Neural crest cell (in vitro differentiated cells): Measurements from ENCODE around the gene NBPF3. TPM values are rescaled to one million over a fixed set of nuclear protein-coding genes. Genes with fewer than 3 reads are reported as not detected.
"Not testable (repeated sequence)": the region's sequence is repeated elsewhere in the genome, so short reads cannot be mapped to it uniquely, and the experiment has no call there.

ENCODE experiments used
- DNase-seq: peaks from one replicate; pipeline ENCODE4 v3.0.0; 2021; ENCODE audit warnings: low read depth, mixed read lengths, low spot score
- H3K27ac Mint-ChIP-seq: one replicate; pipeline ENCODE4 v1.8.0; 2021; ENCODE audit warnings: mild to moderate bottlenecking, mixed read lengths; ENCODE audit not compliant: unreplicated experiment
- H3K27me3 Mint-ChIP-seq: 2 replicates; pipeline ENCODE4 v1.8.0; 2021; ENCODE audit warnings: low read depth, mild to moderate bottlenecking, mixed read lengths
- H3K36me3 Mint-ChIP-seq: 2 replicates; pipeline ENCODE4 v1.8.0; 2021; ENCODE audit warnings: low read depth, mild to moderate bottlenecking, mixed read lengths
- H3K4me1 Mint-ChIP-seq: 2 replicates; pipeline ENCODE4 v1.8.0; 2021; ENCODE audit warnings: mixed read lengths
- H3K4me3 Mint-ChIP-seq: one replicate; pipeline ENCODE4 v1.8.0; 2021; ENCODE audit warnings: mild to moderate bottlenecking, mixed read lengths
- H3K9me3 Mint-ChIP-seq: 2 replicates; pipeline ENCODE4 v1.8.0; 2021; ENCODE audit warnings: mixed read lengths
- total RNA-seq: library from RNA; stranded (reverse); gene quantifications from 2 replicates; pipeline ENCODE4 v1.2.1, GENCODE V29; 2021
- TF ChIP-seq, protein P1 (sequence below): fragments of 200-600 bp; sonication (generic); conservative IDR thresholded peaks from 2 replicates; pipeline ENCODE4 v1.5.0; 2021; ENCODE audit warnings: antibody characterized with exemption, mild to moderate bottlenecking

Gene NBPF3
- total RNA-seq, 1 donor from 2014 or later, result 19.2 TPM

DNA sequence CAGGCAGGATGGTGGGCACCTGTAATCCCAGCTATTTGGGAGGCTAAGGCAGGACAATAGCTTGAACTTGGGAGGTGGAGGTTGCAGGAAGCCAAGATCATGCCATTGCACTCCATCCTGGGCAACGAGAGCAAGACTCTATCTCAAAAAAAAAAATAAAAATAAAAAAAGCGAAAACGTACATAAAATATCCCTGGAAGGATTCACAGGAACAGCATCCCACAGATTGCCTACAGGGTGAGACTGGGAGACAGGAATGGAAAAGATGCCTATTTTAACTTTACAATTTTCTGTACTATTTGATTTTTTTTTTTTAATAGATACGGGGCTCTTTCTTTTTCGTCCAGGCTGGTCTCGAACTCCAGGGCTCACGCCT lies 604 bp upstream of the NBPF3 start:
- H3K9me3 Mint-ChIP-seq, result no peaks in the 10 kb centered on the region
- H3K4me3 Mint-ChIP-seq, result peak overlapping the region; percentile 95
- peaks cover 8% of the 10 kb centered on the region for H3K27me3 Mint-ChIP-seq
- TF ChIP-seq, protein P1, sequence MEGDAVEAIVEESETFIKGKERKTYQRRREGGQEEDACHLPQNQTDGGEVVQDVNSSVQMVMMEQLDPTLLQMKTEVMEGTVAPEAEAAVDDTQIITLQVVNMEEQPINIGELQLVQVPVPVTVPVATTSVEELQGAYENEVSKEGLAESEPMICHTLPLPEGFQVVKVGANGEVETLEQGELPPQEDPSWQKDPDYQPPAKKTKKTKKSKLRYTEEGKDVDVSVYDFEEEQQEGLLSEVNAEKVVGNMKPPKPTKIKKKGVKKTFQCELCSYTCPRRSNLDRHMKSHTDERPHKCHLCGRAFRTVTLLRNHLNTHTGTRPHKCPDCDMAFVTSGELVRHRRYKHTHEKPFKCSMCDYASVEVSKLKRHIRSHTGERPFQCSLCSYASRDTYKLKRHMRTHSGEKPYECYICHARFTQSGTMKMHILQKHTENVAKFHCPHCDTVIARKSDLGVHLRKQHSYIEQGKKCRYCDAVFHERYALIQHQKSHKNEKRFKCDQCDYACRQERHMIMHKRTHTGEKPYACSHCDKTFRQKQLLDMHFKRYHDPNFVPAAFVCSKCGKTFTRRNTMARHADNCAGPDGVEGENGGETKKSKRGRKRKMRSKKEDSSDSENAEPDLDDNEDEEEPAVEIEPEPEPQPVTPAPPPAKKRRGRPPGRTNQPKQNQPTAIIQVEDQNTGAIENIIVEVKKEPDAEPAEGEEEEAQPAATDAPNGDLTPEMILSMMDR, result no peak
- peaks cover 13% of the 10 kb centered on the region for H3K4me1 Mint-ChIP-seq
- H3K27ac Mint-ChIP-seq, result peak overlapping the region; percentile 52
- no peaks in the 10 kb centered on the region for H3K36me3 Mint-ChIP-seq
- DNase-seq, result no peak

DNA sequence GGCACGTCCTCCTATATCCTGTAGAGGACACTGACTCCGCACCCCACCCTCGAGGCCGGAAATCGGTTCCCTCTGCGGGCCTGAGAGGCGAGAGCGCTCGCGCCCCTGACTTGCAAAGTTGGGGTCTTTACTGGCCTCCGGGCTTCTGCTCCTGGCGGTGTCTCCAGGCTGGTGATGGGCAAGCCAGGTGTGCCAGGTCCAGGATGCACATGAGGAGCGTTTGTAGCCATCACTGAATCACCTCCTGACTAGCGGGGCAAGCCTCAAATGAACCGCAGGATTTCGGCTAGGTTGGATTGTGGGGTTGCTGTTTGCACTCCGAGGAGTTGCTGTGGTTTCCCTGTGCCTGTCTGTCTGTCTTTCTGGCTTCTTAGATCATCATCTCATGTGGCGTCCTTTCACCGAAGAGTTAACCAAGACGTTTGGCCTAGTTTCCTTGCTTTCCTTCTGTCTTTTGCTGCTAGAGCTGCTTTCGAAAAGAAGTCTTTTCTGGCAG lies 741 bp downstream of the NBPF3 start:
- H3K9me3 Mint-ChIP-seq, H3K27me3 Mint-ChIP-seq, H3K36me3 Mint-ChIP-seq, H3K27ac Mint-ChIP-seq: not testable (repeated sequence)
- Mint-ChIP-seq H3K4me1 (peaks cover 13% of the 10 kb centered on the region), H3K4me3 (peak overlapping the region; percentile 95)
- DNase-seq, result peak; percentile 9

DNA sequence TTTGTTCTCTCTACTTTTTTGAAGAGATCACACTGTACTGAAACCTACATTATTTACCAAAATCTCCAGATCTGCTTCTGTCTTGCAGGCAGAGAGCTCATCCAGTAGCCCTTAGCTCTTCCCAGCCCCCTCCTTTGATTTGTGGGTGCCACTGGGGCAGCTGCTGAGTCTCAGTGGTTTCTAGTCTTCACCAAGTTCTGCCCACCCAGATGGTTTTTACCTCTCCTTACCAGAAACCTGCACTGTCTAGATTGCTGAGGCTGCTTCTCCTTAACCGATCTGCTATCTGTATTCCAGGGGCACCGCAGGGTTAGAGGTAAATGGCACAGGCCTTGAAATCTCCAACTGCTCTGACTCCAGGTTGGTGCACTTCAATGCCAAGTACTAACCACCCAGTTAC lies 6.7 kb downstream of the NBPF3 start:
- H3K27me3 Mint-ChIP-seq, H3K4me1 Mint-ChIP-seq, H3K27ac Mint-ChIP-seq, H3K9me3 Mint-ChIP-seq, H3K4me3 Mint-ChIP-seq, H3K36me3 Mint-ChIP-seq, DNase-seq: not testable (repeated sequence)

DNA sequence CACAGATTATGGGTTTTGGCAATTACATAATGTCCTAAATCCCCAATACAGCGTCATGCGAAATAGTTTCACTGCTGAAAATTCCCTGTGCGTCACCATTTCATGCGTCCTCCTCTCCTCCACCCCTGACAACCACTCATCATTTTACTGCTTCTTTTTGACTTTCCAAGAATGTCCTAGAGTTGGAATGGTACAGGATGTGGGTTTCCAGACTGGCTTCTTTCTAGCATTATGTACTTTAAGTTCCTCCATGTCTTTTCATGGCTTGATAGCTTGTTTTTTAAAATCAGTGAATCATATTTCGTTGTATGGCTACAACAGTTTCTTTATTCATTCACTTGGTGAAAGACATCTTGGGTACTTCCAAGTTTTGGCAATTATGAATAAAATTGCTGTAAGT lies 7.4 kb downstream of the NBPF3 start:
- H3K36me3 Mint-ChIP-seq, result peaks cover 8% of the 10 kb centered on the region
- H3K27ac Mint-ChIP-seq, result no peak overlapping the region
- DNase-seq, result no peak
- no peaks in the 10 kb centered on the region for H3K9me3 Mint-ChIP-seq
- H3K4me1 Mint-ChIP-seq, result no peaks in the 10 kb centered on the region
- no peaks in the 10 kb centered on the region for H3K27me3 Mint-ChIP-seq
- TF ChIP-seq, protein P1, result no peak
- no peak overlapping the region for H3K4me3 Mint-ChIP-seq

DNA sequence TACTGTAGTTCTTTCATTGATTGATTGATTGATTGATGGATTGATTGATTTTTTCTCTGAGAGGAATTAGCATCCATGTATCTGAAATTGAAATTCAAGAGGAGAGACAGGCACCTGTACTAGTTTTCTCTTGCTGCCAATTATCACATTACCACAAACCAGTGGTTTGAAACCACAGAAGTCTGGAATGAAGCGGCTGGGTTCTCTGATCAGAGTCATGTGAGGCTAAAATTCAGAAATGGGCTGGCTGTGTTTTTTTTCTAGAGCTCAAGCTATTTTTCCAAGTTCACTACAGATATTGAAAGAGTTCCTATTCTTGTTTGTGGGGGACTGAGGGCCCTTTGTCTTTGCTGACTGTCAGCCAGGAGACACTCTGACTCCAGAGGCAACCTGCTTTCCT lies 10.0 kb downstream of the NBPF3 start:
- Mint-ChIP-seq H3K4me1 (no peaks in the 10 kb centered on the region), H3K27ac (no peak overlapping the region), H3K4me3 (no peak overlapping the region), H3K36me3 (peaks cover 8% of the 10 kb centered on the region), H3K27me3 (no peaks in the 10 kb centered on the region), H3K9me3 (no peaks in the 10 kb centered on the region)
- no peak for DNase-seq
- TF ChIP-seq, protein P1, result no peak

DNA sequence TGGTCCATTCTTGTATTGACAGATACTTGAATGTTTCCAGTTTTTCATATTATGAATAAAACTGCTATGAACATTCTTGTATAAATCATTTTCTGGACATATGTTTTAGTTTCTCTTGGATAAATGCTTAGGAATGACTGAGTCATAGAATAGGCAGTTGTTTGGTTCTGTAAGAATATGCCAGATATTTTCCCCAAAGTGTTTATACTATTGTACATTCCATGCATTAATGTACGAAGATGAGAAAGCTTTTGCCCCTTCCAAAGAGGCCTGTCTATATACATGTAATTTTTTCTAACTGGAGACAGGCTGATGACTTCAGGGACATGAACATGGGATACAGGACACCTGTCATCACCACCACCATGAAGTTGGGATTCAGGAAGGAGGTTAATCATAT lies 11.3 kb downstream of the NBPF3 start:
- TF ChIP-seq, protein P1, result no peak
- no peak for DNase-seq
- Mint-ChIP-seq H3K9me3 (no peaks in the 10 kb centered on the region), H3K4me3 (no peak overlapping the region), H3K27me3 (no peaks in the 10 kb centered on the region), H3K27ac (no peak overlapping the region), H3K36me3 (peaks cover 8% of the 10 kb centered on the region), H3K4me1 (no peaks in the 10 kb centered on the region)

DNA sequence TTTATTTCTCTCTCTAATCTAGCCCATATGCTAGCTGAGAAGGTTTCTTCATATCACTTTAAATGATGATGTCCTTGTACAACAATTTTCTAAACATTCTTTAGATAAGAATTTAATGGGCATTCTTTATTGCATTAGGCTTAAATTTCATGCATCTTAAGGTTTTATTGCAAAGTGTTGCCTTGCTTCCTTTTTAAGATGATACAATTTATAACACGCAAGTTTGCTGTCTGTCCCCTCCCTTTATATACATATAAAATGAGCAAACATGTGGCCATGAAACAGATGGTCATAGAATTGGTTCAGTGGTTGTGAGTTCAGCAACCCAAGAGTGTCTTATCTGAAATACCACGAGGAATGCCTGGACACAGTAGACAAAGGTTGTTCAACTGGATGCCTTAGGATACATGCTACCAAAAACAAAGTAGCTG lies 12.1 kb downstream of the NBPF3 start:
- H3K4me1 Mint-ChIP-seq, result no peaks in the 10 kb centered on the region
- H3K36me3 Mint-ChIP-seq, result peaks cover 8% of the 10 kb centered on the region
- H3K9me3 Mint-ChIP-seq, result no peaks in the 10 kb centered on the region
- DNase-seq, result no peak
- TF ChIP-seq, protein P1, result no peak
- no peak overlapping the region for H3K4me3 Mint-ChIP-seq
- no peak overlapping the region for H3K27ac Mint-ChIP-seq
- no peaks in the 10 kb centered on the region for H3K27me3 Mint-ChIP-seq

DNA sequence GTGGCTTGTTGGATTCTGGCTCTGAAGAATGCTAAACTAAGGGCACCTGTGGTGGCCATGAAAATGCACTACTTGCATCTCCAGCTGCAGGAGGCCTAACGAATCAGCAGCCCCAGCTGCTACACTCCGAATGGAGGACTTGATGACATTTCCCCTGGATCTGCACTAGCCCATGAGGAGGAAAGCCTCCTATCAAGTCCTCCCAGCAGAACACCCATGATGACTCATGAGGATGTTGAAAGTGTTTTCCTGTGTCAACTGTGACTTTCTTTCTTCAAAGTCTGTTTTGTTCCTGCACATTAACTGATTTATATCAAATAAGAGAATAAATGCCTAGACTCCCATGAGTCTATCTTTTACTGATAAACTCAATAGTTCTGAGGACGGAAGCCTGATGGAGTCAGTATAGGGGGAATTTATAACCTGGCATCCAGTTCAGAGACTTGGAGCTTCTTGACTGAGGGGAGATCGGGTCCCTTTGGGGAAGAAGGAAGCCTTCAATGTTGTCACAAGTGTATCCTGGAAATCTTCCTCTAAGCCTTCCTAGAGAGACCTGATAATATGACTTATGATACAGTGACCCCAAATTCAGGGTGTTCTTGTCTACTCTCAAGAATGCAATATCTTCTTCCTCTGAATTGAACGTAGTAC lies 14.2 kb downstream of the NBPF3 start:
- DNase-seq, H3K27ac Mint-ChIP-seq, H3K27me3 Mint-ChIP-seq, H3K4me1 Mint-ChIP-seq, H3K9me3 Mint-ChIP-seq, H3K36me3 Mint-ChIP-seq, H3K4me3 Mint-ChIP-seq: not testable (repeated sequence)

DNA sequence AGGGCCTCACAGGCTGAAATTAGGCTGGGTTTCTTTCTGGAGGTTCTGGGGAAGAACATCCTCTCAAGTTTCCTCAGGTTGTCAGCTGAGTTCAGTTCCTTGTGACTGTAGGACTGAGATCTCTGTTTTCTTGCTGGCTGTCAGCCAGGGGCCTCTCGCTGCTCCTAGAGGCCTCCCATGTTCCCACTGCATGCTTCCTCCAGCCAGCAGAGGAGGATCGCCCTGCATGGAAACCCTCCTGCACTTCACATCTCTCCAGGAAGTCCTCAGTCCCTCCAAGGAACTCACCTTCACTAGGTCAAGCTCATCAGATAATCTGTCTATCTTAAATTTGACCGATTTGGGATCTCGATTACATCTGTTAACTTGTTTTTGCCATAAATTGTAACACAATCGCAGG lies 15.0 kb downstream of the NBPF3 start:
- H3K4me3 Mint-ChIP-seq, DNase-seq, H3K4me1 Mint-ChIP-seq, H3K27me3 Mint-ChIP-seq, H3K9me3 Mint-ChIP-seq, H3K36me3 Mint-ChIP-seq, H3K27ac Mint-ChIP-seq: not testable (repeated sequence)
